GM19372 (cell line): ENCODE data around the gene MDFI.

Experiments
- ATAC-seq: cut with Tn5 transposase; IDR thresholded peaks from one replicate; pipeline ENCODE4 v1.9.1; 2021; ENCODE audit warnings: mild to moderate bottlenecking, low read depth, moderate library complexity; ENCODE audit not compliant: unreplicated experiment

Gene MDFI

DNA sequence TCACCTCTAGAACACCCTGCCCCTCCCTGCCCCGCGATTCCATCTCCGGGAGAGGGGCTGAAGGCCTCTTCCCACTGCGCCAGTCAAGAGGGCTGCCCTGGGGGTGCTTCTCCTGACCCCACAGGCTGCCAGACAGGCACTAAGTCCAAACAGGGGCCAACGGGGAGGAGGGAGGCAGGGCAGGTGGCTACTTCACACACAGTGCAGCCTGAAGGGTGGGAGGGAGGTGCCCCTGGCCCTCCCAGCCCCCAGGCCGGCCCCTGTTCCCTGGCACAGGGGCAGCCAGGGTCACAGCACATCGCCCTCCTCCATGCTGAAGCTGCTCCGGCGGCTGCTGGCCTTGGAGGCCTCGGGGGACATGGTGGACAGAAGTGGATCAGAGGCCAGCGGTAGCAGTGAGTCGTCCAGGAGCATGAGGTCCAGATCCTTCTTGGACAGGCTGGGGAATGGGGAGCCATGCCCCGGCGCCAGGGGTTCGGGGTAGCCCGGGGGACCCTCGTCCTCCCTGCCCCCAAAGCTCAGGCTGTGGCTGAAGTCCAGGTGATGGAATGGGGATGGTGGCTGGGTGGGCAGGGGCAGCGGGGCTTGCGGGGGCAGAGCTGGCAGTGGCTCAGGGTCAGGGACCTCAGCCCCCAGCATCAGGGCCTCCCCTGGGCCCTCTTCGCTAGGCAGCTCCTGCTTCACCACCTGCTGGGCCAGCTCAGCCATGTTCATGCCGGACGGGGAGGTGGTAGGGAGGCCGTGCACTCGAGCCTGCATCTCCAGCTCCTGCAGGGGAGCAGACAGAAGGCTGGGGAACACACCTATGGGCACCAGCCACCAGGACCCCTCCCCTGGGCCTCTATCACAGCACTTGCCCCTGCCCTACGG, 46.3 kb downstream of the MDFI start:
- no peak for ATAC-seq

DNA sequence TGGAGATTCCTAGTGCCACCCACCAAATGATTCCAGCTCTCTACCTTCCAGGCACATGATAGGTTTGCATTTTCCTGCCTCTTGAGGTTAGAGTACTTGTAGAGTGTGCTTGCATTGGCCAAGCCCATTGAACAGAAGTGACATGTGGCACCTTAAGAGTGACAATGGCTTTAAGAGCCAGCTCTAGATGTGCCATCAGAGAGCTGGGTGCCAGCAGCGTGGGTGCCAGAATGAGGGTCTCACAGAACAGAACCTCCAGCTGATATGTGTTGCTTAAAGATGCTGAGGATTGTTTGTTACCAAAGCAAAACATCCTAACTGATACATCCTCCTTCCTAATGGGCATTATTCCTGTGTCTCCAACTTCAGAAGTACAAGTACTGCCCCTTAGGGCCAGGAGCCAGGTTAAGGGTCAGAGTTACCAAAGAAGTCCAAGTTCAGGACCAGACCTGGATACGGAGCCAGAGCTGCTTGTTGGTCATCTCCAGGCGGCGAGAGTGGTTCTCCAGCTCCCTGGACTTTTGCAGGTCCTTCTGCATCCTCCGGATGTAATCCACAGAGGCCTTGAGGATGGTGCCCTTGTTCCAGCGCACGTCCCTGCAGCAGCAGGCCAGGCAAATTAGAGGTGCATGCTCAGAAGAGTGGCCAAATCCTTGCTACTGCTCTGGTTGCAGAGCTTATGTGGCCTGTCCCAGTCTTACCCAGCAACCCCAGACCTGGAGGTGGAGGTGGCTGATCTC, 47.5 kb downstream of the MDFI start:
- no peak for ATAC-seq

DNA sequence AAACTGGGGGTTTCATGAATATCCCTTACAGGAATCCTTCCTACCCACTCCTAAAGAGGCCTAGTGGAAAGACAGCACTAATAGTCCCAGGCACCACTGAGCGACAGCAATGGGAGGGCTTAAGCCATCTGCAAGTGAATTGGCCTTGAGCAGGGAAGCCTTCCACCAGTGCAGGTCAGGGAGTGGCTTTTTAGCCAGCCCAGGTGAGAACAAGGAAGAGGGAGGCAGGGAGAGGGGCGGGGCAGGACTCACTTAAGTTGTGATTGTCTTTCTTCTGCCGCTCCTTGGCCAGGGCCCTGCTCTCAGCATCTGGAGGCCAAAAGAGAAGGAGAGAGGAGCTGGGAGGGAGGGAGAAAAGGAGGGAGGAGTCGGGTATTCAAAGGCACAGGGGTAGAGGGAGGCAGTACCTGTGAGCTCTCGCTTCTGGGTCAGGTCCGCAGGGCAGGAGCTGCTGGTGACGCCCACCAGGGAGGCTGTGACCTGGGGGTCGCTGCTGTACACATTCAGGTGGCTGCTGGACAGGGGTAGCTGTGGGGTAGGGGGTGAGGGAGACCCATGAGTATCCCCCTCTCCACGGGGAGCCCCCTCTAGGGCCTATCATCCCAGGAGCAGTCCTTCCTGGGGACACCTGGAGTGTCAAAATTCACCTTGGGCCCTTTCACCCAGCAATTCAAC, 49.4 kb downstream of the MDFI start:
- no peak for ATAC-seq

DNA sequence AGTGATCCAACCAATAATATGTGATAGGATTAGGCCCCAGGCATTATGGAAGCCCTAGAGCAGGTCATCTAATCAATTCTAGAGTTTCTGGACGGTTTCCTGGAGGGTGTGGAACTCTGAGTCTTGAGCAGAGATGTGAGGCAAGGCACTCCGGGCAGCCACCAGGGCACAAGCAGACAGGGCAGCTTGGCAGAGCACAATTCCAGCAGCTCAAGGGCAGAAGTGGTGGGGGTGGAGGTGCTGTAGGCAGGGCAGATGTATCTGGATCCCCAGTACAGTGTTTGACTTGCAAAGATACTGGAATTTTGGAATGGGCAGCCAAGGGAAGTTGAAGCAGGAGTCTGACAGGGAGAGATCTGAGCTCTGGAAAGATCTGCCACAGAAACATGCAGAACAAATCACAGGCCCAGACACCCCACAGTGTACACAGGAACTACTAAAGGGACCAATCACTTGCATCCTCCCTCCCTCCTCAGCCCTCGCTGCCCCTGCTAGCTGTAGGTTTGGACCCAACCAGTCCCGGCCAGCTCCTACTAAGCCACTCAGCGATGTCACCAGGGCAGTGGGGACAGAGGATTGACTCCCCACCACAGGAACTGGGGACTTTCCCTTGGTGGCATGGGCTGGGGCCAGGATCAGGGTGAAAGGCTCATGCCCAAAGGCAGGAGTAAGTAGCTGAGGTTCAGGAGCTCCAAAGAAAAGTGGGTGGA, 50.1 kb downstream of the MDFI start:
- ATAC-seq = no peak

DNA sequence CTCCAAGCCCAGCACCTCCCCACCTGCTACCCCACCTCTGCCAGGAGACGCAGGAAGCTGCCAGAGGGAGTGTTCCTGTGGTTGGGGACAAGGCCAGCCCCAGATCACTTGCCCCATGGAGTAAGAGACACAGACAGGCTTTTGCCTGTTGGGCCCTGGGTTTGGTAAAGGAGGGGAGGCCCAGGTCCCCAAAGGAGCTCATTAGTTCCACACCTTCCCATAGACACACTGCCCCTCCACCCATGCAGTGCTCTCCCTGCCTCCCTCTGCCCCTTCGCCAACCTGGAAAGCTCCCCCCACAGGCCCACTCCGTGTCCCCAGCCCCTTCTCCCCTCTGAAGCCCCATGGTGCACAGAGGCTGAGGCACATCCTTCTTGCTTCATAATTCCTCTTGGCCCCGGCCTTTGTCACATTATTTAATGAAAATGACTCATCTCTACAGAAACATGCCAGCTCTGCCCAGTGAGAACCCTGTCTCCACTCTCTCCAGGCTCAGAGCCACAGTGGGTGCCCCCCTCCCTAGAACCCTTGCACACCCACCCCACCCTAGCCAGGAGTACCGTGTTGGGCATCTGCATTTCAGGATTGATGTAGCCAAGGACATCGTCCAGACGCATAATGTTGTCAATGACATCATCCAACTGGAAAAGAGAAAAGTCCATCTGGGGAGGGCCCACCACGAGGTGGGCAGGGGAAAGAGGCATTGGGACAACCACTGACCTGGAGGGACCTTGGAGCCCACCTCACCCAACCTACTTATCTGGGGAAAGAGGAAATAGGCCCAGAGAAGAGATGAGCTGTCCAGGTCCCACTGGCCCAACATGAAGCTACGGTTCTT, 51.1 kb downstream of the MDFI start:
- no peak for ATAC-seq

DNA sequence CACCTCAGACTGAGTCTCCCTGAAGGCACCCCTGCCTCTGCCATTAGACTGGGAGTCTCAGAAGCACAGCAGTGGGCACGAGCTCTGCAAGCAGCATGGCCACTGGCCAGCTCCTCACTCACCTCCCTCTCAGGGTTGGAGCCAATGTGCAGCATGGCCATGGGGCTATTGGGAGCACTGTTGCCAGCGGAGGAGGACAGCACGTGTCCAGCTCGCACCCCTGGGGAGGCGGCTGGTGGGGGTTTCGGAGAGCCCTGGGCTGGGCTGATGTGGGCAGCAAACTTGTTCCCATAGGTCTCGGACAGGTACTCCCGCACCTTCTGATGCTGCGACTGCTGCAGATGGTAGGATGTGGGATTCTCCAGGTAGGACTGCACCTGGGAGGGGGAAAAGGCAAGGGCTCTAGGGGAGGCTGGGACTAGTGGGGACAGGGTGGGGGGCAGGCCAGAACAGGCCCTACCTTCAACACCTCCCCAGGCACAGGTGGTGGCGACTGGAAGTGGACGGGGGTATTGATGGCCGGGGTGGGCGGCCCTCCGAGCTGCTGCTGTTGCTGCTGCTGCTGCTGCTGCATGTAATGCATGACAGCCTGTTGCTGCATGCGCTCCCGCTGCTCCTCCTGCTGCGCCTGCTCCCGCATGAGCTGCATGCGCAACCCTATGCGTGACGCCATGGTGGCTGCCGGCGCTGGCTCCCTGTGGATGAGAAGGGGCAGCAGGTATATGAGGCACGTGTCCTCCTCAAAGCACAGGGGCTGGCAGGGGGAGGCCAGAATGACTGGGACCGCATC, 52.5 kb downstream of the MDFI start:
- no peak for ATAC-seq

DNA sequence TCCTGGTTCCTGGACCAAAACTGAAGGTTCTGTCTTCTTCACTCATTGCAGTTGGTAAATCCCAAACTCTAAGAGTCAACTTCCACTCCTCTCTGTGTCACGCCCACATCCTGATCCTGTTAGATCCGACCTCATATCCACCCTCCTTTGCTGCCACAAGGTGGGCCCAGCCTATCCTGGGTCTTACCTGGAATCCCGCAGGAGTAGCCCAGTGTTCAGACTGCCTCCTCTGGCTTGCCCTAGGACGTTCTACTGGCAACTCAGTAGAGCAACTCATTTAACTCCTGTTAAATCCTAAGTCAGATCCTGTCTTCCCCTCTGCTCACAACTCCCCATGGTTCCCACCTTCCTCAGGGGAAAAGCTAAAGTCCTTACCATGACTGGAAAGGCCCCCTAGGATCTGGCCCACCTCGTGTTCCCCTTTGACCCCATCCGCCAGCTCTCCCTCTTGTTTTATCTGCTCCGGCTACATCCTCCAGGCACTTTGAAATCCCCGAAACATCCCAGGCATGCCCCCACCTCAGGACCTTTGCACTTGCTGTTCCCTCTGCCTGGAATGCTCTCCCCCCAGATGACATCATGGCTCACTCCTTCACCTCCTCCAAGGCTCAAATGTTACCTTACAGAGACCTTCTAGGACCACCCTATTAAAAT, 53.3 kb downstream of the MDFI start:
- no peak for ATAC-seq

DNA sequence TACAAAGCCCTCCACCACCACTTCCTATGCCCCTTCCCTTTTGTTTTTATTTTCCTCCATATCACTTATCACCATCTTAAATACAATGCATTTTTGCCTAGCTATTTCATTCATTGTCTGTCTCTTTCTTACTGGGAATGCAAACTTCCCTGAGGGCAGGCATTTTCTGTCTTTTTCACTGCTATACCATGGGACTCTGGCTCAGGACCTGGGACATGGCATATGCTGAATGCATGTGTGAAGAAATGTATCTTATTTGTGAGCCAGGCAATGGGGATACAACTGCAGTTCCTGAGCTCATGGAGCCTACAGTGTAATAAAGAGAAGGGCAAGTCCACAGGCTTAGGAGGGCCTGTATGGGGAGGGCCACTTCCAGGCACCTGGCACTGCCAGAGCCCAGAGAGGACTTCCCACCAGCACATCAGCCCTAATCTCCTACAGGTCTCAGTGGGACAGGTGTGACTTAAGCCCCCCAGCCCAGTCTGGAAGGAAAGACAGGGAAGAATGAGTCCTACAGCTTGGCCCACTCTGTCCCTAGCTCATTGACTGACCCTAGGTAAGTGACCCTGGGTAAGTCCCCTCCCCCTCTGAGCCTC, 53.9 kb downstream of the MDFI start:
- no peak for ATAC-seq

DNA sequence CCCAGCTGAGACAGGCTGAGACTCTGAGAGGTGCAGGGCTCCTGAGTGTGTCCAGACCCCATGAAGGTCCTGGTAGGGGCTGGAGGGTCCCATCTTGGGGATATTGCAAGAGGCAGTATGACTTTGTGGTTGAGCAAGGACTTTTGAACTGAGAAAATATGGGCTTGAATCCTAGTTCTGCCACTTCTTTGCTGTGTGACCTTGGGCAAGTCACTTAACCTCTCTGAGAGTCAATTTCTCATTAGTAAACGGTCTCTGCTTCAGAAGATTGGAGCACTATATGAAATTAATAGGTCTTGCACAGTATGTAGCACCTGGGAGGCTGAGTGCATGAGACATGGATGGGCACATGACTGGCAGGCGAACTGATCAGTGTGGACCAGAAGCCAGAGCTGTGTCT, 54.5 kb downstream of the MDFI start:
- ATAC-seq = no peak

DNA sequence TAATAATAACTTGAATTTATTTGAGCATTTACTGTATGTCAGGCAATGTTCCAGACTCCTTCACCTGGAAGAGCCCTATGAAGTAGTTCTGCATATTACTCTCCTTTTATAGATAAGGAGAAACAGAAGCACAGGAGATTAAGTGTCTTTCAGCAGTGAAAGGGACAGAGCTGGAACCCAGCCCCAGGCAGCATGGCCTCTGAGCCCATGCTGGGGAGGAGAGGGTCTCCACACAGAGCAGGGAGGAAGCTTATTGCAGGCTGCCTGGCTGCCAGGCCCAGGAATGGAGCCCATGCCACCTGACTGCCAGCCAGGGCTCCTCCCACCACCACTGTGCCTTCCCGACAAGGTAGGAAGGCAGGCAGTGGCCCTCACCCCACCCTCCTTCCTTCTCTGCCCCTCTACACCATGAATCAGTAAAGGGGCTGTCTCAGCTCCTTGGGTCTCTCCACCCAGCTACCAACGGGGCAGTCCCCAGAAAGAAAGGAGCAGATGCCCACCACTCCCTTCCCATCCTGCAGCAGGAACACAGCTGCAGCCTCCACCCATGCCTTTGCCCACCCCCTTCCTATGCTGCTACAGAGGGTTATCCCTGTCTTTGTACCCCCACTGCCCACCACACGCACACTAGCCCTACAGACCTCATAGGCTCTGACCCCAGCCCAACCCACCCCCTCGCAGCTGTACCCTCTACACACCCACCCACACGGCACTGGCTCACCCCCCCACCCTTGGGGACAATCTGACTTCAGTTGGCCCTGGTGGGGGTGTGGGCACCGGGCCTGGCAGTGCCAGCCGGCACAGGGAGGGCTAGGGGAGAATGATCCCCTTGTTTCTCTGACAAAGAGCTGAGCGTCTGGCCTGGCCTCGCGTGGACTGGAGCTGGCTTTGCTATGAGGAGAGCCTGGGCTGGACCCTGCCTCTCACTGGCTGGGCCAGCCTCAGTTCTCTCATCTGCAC, 55.3 kb downstream of the MDFI start:
- ATAC-seq = no peak

DNA sequence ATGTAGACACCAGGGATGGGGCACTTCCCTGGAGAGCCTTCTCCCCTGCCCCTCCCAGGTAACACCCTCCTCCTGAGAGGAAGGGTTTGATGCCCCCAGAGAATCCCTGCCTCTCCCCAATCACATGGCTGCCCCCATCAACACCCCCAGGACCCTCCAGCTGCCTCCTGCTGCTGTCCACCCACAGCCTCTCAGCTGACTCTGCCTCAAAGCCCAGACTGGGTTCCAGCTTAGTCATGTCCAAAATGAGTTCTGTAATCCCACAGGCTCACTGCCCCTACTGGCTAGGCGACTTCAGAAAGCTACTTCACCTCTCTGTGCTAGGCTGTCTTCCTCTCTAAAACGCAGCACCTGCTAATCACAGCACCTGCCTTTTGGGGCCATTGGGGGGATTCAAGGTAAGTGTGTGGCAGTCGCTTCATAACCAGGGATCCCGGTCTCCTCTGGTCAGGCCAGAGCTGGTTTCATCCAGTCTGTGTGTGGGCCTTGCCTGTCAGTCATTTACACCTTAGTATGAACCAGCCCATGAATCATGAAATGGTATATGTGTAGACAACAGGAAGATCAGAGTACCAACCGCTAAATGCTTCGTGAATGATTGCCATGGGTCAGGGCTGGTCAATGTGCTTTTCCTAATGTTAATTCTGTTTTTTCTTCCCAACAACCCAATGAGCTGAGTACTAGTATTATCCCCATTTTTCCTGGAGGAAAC, 56.7 kb downstream of the MDFI start:
- no peak for ATAC-seq

DNA sequence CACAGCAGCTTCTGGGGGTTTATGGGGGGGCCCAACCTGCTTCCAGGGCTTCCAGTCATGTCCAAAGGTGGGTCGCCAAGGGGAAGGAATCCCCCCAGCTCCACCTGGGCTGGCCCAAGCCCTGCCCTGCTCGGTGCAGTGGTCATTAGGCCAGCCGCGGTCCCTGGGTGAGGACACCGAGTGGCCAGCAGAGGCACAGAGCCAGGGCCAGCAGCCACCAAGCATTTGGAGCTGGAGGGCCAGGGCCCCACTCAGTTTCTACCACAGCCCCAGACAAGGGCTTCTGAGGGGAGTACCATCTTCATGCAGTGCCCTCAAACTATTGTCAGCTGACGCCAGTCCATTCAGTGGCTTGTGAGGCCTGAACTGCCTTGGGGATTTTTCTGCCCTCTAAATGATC, 57.6 kb downstream of the MDFI start:
- no peak for ATAC-seq

DNA sequence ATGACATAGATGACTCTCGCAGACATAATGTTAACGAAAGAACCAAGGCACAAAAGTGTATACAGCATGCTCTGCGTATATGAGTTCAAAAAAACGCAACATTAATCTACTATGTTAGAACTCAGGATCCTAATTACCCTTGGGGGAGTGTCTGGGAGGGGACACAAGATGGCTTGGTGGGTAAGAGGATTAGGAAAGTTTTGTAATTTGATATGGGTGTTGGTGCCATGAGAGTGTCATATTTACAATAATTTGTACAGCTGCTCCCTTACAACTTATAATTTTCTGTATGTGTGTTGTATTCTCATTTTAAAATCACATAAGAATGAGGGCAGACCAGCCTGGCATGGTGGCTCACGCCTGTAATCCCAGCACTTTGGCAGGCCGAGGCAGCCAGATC, 58.5 kb downstream of the MDFI start:
- ATAC-seq = no peak

DNA sequence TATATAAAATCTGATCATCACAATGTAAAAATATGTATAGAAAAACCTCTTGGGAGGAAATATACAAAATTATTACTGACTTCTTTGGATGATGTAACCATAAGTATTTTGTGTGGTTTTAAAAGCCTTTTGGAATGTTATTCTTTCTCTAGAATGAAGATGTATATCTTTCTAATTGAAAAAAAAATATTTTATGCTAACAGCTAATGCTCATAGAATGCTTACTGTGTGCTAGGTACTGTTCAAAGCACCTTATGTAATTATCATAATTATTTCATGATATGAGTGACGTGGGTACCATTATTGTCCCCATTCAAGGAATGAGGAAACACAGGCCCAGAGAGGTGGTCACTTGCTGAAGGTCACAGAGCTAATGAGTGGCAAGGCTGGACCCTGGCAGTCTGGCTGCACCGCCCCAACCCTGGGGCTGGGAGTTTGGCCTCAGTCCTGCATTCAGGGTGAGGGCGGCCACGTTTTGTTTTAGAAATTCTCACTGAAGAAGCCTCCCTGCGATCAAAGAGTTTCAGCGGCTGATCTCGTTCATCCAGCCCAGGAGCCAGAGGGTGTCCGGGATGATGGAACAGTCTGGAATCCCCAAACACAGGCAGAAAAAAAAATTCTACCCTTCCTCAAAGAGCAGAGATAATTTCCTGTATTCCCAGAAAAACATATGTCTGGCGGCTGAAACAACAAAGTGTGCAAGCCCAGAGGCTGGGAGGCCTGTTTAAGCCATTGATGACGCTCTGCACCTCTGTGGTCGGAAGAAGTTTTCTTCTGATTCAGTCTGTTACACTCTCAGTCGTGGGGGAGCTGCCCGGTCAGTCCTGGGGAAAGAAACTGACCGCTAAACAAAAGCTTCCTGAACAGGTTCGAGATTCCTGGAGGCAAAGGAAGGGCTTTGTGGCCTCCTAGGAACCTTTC, 59.9 kb downstream of the MDFI start:
- no peak for ATAC-seq

DNA sequence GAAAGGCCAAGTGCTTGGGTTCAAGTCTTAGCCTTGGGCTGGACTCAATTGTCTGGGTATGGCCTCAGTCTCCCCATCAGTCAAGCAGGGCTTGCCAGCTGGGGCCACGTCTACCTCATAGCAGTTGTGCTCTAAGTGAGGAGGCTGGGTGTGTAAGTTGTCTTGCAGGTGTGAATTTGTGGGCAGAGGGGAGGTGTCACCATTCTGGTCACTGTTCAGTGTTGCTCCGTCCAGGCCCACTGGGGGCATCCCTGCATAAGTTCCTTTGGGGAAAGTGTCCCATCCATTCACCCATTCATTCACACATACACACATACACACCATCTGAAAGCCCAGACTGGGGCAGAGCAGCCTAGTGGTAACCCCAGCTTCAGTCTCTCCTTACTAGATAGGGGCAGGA, 60.8 kb downstream of the MDFI start:
- no peak for ATAC-seq
